ENCODE measurements around the gene CCT4.
"Not testable (repeated sequence)": the region's sequence is repeated elsewhere in the genome, so short reads cannot be mapped to it uniquely, and the experiment has no call there.

Gene CCT4

GRCh38 chr2:61876400-61876799 is 12.1 kb downstream of the CCT4 start:
- CTCF ChIA-PET = no interaction called here
- TF ChIP-seq TARDBP (IDR thresholded peaks at IDR 0.05) (no peak), LEF1 (IDR thresholded peaks at IDR 0.05; ENCODE audit: borderline replicate concordance) (no peak), NFRKB (IDR thresholded peaks at IDR 0.05) (no peak), L3MBTL2 (conservative IDR thresholded peaks at IDR 0.05) (no peak), ELF4 (IDR thresholded peaks at IDR 0.05) (no peak)

GRCh38 chr2:61866482-61867089 is 21.9 kb downstream of the CCT4 start:
- DNase-seq (ENCODE audit: extremely low spot score) = not testable (repeated sequence)
- CTCF ChIA-PET = interaction anchor here (0.6 to 0.7 kb wide), 2 partner anchors 20 to 39 kb away, joined by 3 read pairs; partner anchors contain the start of gene COMMD1
- POLR2A ChIA-PET = interaction anchor here (1.8 kb wide), 1 partner anchor 12 kb away, joined by 10 read pairs; the partner anchor contains the start of gene FAM161A

More at GRCh38 chr2:61876400-61876799, 12.1 kb downstream of the CCT4 start:
- no peak for DNase-seq (ENCODE audit: extremely low spot score)
- POLR2A ChIA-PET = no interaction called here

- TF ChIP-seq FOXA1 (IDR thresholded peaks at IDR 0.05) (no peak), HDGF (IDR thresholded peaks at IDR 0.05; ENCODE audit: borderline replicate concordance) (no peak)
- no peak for DNase-seq (ENCODE audit: extremely low spot score)
- ChIA-PET CTCF (interaction anchor here (1.2 kb wide), 1 partner anchor 10 kb away, joined by 3 read pairs; no protein-coding TSS in a partner anchor), POLR2A (no interaction called here)
Measured at GRCh38 chr2:61862085-61862484, 26.4 kb downstream of the CCT4 start.

GRCh38 chr2:61857224-61857623 is 31.2 kb downstream of the CCT4 start:
- TF ChIP-seq BHLHE40 (IDR thresholded peaks at IDR 0.05; ENCODE audit: borderline replicate concordance) = no peak
- TF ChIP-seq PKNOX1 (IDR thresholded peaks at IDR 0.05) = no peak
- TF ChIP-seq ELF4 (IDR thresholded peaks at IDR 0.05) = no peak
- TF ChIP-seq L3MBTL2 (conservative IDR thresholded peaks at IDR 0.05) = no peak
- no peak for TF ChIP-seq FOXA1 (IDR thresholded peaks at IDR 0.05)
- TF ChIP-seq CTBP1 (IDR thresholded peaks at IDR 0.05; ENCODE audit: borderline replicate concordance) = no peak
- TF ChIP-seq ARNT (IDR thresholded peaks at IDR 0.05) = no peak
- TF ChIP-seq NFRKB (IDR thresholded peaks at IDR 0.05) = no peak
- no peak for TF ChIP-seq FOXK2 (IDR thresholded peaks at IDR 0.05)
- no peak for TF ChIP-seq ZNF384 (IDR thresholded peaks at IDR 0.05)
- TF ChIP-seq TARDBP (IDR thresholded peaks at IDR 0.05) = no peak
- DNase-seq (ENCODE audit: extremely low spot score) = no peak
- POLR2A ChIA-PET = no interaction called here
- CTCF ChIA-PET = no interaction called here

- DNase-seq (ENCODE audit: extremely low spot score) = no peak
- TF ChIP-seq SUZ12 (IDR thresholded peaks at IDR 0.05) (no peak), FOXK2 (IDR thresholded peaks at IDR 0.05) (no peak), ELF4 (IDR thresholded peaks at IDR 0.05) (no peak), BHLHE40 (IDR thresholded peaks at IDR 0.05; ENCODE audit: borderline replicate concordance) (no peak), FOXM1 (IDR thresholded peaks at IDR 0.05; ENCODE audit: borderline replicate concordance) (no peak), NFRKB (IDR thresholded peaks at IDR 0.05) (no peak), SP1 (IDR thresholded peaks at IDR 0.05) (no peak), TARDBP (IDR thresholded peaks at IDR 0.05) (no peak), ARNT (IDR thresholded peaks at IDR 0.05) (no peak), CTBP1 (IDR thresholded peaks at IDR 0.05; ENCODE audit: borderline replicate concordance) (no peak), HDGF (IDR thresholded peaks at IDR 0.05; ENCODE audit: borderline replicate concordance) (no peak), LEF1 (IDR thresholded peaks at IDR 0.05; ENCODE audit: borderline replicate concordance) (no peak), ZNF384 (IDR thresholded peaks at IDR 0.05) (no peak), PKNOX1 (IDR thresholded peaks at IDR 0.05) (no peak), L3MBTL2 (conservative IDR thresholded peaks at IDR 0.05) (no peak), FOXA1 (IDR thresholded peaks at IDR 0.05) (no peak)
- ChIA-PET CTCF (interaction anchor here (1.5 kb wide), 1 partner anchor 14 kb away, joined by 3 read pairs; no protein-coding TSS in a partner anchor), POLR2A (interaction anchor here (0.6 to 2.3 kb wide), 9 partner anchors 10 to 91 kb away, joined by 3 to 10 read pairs (median 4); partner anchors contain the start of gene COMMD1)
Measured at GRCh38 chr2:61855318-61855613, 33.2 kb downstream of the CCT4 start.

GRCh38 chr2:61854564-61855317 is 33.7 kb downstream of the CCT4 start:
- ChIA-PET CTCF (interaction anchor here (1.5 kb wide), 1 partner anchor 14 kb away, joined by 3 read pairs; no protein-coding TSS in a partner anchor), POLR2A (interaction anchor here (0.6 to 2.3 kb wide), 18 partner anchors 8 to 648 kb away, joined by 3 to 10 read pairs (median 4); partner anchors contain the start of gene COMMD1)
- peak; percentile 92 for DNase-seq (ENCODE audit: extremely low spot score)
- TF ChIP-seq L3MBTL2 (conservative IDR thresholded peaks at IDR 0.05) (peak; percentile 97), PKNOX1 (IDR thresholded peaks at IDR 0.05) (peak; percentile 99), FOXA1 (IDR thresholded peaks at IDR 0.05) (no peak)
